H9 (cell line): ENCODE measurements around the gene HTR1E. TPM values are rescaled to one million over a fixed set of nuclear protein-coding genes. Genes with fewer than 3 reads are reported as not detected.

Experiments used
- DNase-seq: peaks from one replicate; pipeline ENCODE4 v3.0.0-alpha.2; 2017
- H2AFZ ChIP-seq: one replicate; pipeline ENCODE4 v1.6.1; 2013; ENCODE audit warnings: mild to moderate bottlenecking, low read length, control low read depth, moderate library complexity
- H2AK5ac ChIP-seq: 2 replicates; pipeline ENCODE4 v1.6.1; 2013; ENCODE audit warnings: low read length, control low read depth, mixed read lengths; ENCODE audit not compliant: insufficient read length
- H2BK120ac ChIP-seq: one replicate; pipeline ENCODE4 v1.6.1; 2013; ENCODE audit warnings: low read depth, mild to moderate bottlenecking, low read length, control low read depth, inconsistent platforms; ENCODE audit not compliant: poor library complexity, severe bottlenecking
- H2BK12ac ChIP-seq: 2 replicates; pipeline ENCODE4 v1.6.1; 2013; ENCODE audit warnings: low read length, control low read depth, mixed read lengths, low read depth; ENCODE audit not compliant: insufficient read length
- H2BK15ac ChIP-seq: 2 replicates; pipeline ENCODE4 v1.6.1; 2013; ENCODE audit warnings: low read depth, low read length, control low read depth
- H2BK20ac ChIP-seq: one replicate; pipeline ENCODE4 v1.6.1; 2013; ENCODE audit warnings: low read depth, mild to moderate bottlenecking, low read length, control low read depth, inconsistent platforms; ENCODE audit not compliant: poor library complexity, severe bottlenecking
- H2BK5ac ChIP-seq: 2 replicates; pipeline ENCODE4 v1.6.1; 2013; ENCODE audit warnings: low read length, control low read depth, mixed read lengths; ENCODE audit not compliant: insufficient read length
- H3K14ac ChIP-seq: 2 replicates; pipeline ENCODE4 v1.6.1; 2013; ENCODE audit warnings: low read length, control low read depth; ENCODE audit not compliant: insufficient read depth
- H3K18ac ChIP-seq: 2 replicates; pipeline ENCODE4 v1.6.1; 2013; ENCODE audit warnings: low read depth, mild to moderate bottlenecking, mixed read lengths, low read length, control low read depth; ENCODE audit not compliant: insufficient read length
- H3K23ac ChIP-seq: 2 replicates; pipeline ENCODE4 v1.6.1; 2013; ENCODE audit warnings: low read length, control low read depth, mixed read lengths, low read depth; ENCODE audit not compliant: insufficient read length
- H3K23me2 ChIP-seq: 2 replicates; pipeline ENCODE4 v1.6.1; 2013; ENCODE audit warnings: low read depth, mild to moderate bottlenecking, mixed read lengths, low read length, control low read depth; ENCODE audit not compliant: insufficient read length, poor library complexity, severe bottlenecking
- H3K27ac ChIP-seq: 2 replicates; pipeline ENCODE4 v1.5.1; 2013; ENCODE audit warnings: low read length, control low read depth, mixed read lengths, low read depth; ENCODE audit not compliant: insufficient read length
- H3K27me3 ChIP-seq: 2 replicates; pipeline ENCODE4 v1.6.1; 2013; ENCODE audit warnings: low read length, control low read depth, inconsistent platforms; ENCODE audit not compliant: insufficient read depth
- H3K4ac ChIP-seq: 2 replicates; pipeline ENCODE4 v1.6.1; 2013; ENCODE audit warnings: low read depth, mild to moderate bottlenecking, control low read depth, inconsistent platforms, low read length, moderate library complexity
- H3K4me1 ChIP-seq: 2 replicates; pipeline ENCODE4 v1.6.1; 2013; ENCODE audit warnings: low read length, control low read depth, inconsistent platforms; ENCODE audit not compliant: insufficient read depth
- H3K4me2 ChIP-seq: 2 replicates; pipeline ENCODE4 v1.6.1; 2013; ENCODE audit warnings: low read length, control low read depth, mixed read lengths; ENCODE audit not compliant: insufficient read length, insufficient read depth
- H3K56ac ChIP-seq: 2 replicates; pipeline ENCODE4 v1.6.1; 2013; ENCODE audit warnings: low read depth, mild to moderate bottlenecking, mixed read lengths, low read length, control low read depth; ENCODE audit not compliant: insufficient read length
- H3K79me1 ChIP-seq: 2 replicates; pipeline ENCODE4 v1.6.1; 2013; ENCODE audit warnings: low read depth, mild to moderate bottlenecking, moderate library complexity, low read length, control low read depth, inconsistent platforms; ENCODE audit not compliant: insufficient read depth, poor library complexity, severe bottlenecking
- H3K79me2 ChIP-seq: 2 replicates; pipeline ENCODE4 v1.6.1; 2013; ENCODE audit warnings: low read length, control low read depth, inconsistent platforms; ENCODE audit not compliant: insufficient read depth
- H3K9ac ChIP-seq: 2 replicates; pipeline ENCODE4 v1.6.1; 2013; ENCODE audit warnings: low read length, control low read depth, mixed read lengths; ENCODE audit not compliant: insufficient read length; ENCODE audit errors: extremely low read depth
- H3K9me3 ChIP-seq: one replicate; pipeline ENCODE4 v1.6.1; 2013; ENCODE audit warnings: low read depth, low read length, inconsistent platforms; ENCODE audit not compliant: control insufficient read depth
- H3T11ph ChIP-seq: one replicate; pipeline ENCODE4 v1.6.1; 2013; ENCODE audit warnings: mild to moderate bottlenecking, low read length, control low read depth, inconsistent platforms
- H4K20me1 ChIP-seq: one replicate; pipeline ENCODE4 v1.6.1; 2013; ENCODE audit not compliant: control insufficient read depth, insufficient read length, insufficient read depth
- H4K5ac ChIP-seq: 2 replicates; pipeline ENCODE4 v1.6.1; 2013; ENCODE audit warnings: low read depth, mild to moderate bottlenecking, mixed read lengths, low read length, control low read depth; ENCODE audit not compliant: insufficient read length
- H4K8ac ChIP-seq: replicated peaks from 2 replicates; pipeline ENCODE4 v1.6.1; 2013; ENCODE audit warnings: low read length, control low read depth, mixed read lengths, low read depth; ENCODE audit not compliant: insufficient read length
- H4K91ac ChIP-seq: 2 replicates; pipeline ENCODE4 v1.6.1; 2013; ENCODE audit warnings: low read depth, mild to moderate bottlenecking, moderate library complexity, mixed read lengths, low read length, control low read depth; ENCODE audit not compliant: insufficient read length
- H3K27ac Mint-ChIP-seq, 3 experiments: 2 replicates in 2 of 3; 3 replicates in 1 of 3; pipeline ENCODE4 v1.8.0; 2020 to 2021; ENCODE audit warnings: mixed read lengths in 3 of 3, mild to moderate bottlenecking in 1 of 3, moderate library complexity in 1 of 3
- H3K27me3 Mint-ChIP-seq: 2 replicates; pipeline ENCODE4 v1.8.0; 2021; ENCODE audit warnings: low read depth, mild to moderate bottlenecking, moderate library complexity, mixed read lengths
- H3K36me3 Mint-ChIP-seq, 3 experiments: 2 replicates in 2 of 3; 3 replicates in 1 of 3; pipeline ENCODE4 v1.8.0; 2020 to 2021; ENCODE audit warnings: low read depth in 3 of 3, mixed read lengths in 3 of 3; ENCODE audit not compliant: insufficient read depth in 1 of 3
- H3K4me1 Mint-ChIP-seq, 2 experiments: 2 replicates each; pipeline ENCODE4 v1.8.0; 2020; ENCODE audit warnings: mixed read lengths in 2 of 2
- H3K4me3 Mint-ChIP-seq, 2 experiments: 2 replicates in 1 of 2; 3 replicates in 1 of 2; pipeline ENCODE4 v1.8.0; 2020 to 2021; ENCODE audit warnings: mild to moderate bottlenecking in 2 of 2, mixed read lengths in 2 of 2, moderate library complexity in 1 of 2
- H3K9me3 Mint-ChIP-seq, 2 experiments: 2 replicates in 1 of 2; 3 replicates in 1 of 2; pipeline ENCODE4 v1.8.0; 2020; ENCODE audit warnings: mild to moderate bottlenecking in 2 of 2, mixed read lengths in 2 of 2, moderate library complexity in 1 of 2
- CTCF ChIP-seq: fragments of 200-600 bp; sonication (generic); conservative IDR thresholded peaks from 3 replicates; pipeline ENCODE4 v1.8.0; 2021; ENCODE audit warnings: antibody characterized with exemption, mild to moderate bottlenecking
- WGBS: extraction: QIAGEN DNeasy Blood & Tissue Kit; methylation state at CpG from one replicate; pipeline ENCODE4 v1.1.7; 2013; ENCODE audit warnings: missing lambda C conversion rate, low lambda C conversion rate, mixed read lengths; ENCODE audit not compliant: insufficient read length; ENCODE audit errors: extremely low coverage; 5-methylcytosine and 5-hydroxymethylcytosine counted together
- total RNA-seq: library from RNA; stranded (reverse); gene quantifications from 2 replicates; pipeline ENCODE4 v1.2.1, GENCODE V29; 2021

Gene HTR1E
- total RNA-seq, 1 experiment from 2014 or later: not detected

- H2BK5ac ChIP-seq: no peak overlapping the region
- Mint-ChIP-seq H3K27me3 (peaks cover 41% of the 10 kb centered on the region), H3K9me3 (0 out of 5 replicates have a peak, but pooled peaks cover 0 to 6% of the 10 kb centered on the region in 2 experiments), H3K27ac (no peak overlapping the region), H3K36me3 (no peaks in the 10 kb centered on the region), H3K4me3 (no peak overlapping the region), H3K4me1 (peaks cover 22 to 25% of the 10 kb centered on the region in 2 experiments)
- H3K27ac ChIP-seq: no peak overlapping the region
- no peaks in the 10 kb centered on the region for H4K20me1 ChIP-seq
- no CpG with 5 or more reads among the region's 1 CpG for WGBS
- no peaks in the 10 kb centered on the region for H3K79me1 ChIP-seq
- H2AFZ ChIP-seq: no peak overlapping the region
- no peak for DNase-seq
- peaks cover 5% of the 10 kb centered on the region for H3K23me2 ChIP-seq
- no peak overlapping the region for H2BK20ac ChIP-seq
- H3K4me1 ChIP-seq: no peaks in the 10 kb centered on the region; the same call in 1 of the 2 replicates
- no peak overlapping the region for H3K23ac ChIP-seq
- H3K27me3 ChIP-seq: peaks cover 9% of the 10 kb centered on the region; the same call in 1 of the 2 replicates
- no peak overlapping the region for H3K14ac ChIP-seq
- H2BK15ac ChIP-seq: no peak overlapping the region
- no peak overlapping the region for H3K56ac ChIP-seq
- H4K5ac ChIP-seq: no peak overlapping the region
- no peak overlapping the region for H3K9ac ChIP-seq
- H3K18ac ChIP-seq: no peak overlapping the region
- no peaks in the 10 kb centered on the region for H3K79me2 ChIP-seq
- H3K4ac ChIP-seq: no peak overlapping the region
- H4K91ac ChIP-seq: no peak overlapping the region
- no peak overlapping the region for H3T11ph ChIP-seq
- no peak for TF ChIP-seq CTCF
- H2AK5ac ChIP-seq: no peak overlapping the region
- H3K4me2 ChIP-seq: no peak overlapping the region
- H2BK120ac ChIP-seq: no peak overlapping the region
- H3K9me3 ChIP-seq: no peaks in the 10 kb centered on the region
- H4K8ac ChIP-seq: no peak overlapping the region
- no peak overlapping the region for H2BK12ac ChIP-seq
These were observed 4.1 kb downstream of the HTR1E start for GRCh38 chr6:86941461-86941860.
